ENCODE data around the gene MBOAT2.

- TF ChIP-seq CTCF (conservative IDR thresholded peaks at IDR 0.05 in 1 of 2, IDR thresholded peaks at IDR 0.05 in 1 of 2; ENCODE audit: extremely low read depth in 1 of 2, insufficient read depth in 1 of 2, low read depth in 1 of 2, low read length in 2 of 2) (no peak), EZH2 (IDR thresholded peaks at IDR 0.05; ENCODE audit: borderline replicate concordance, low read length) (no peak)
These were observed 111.4 kb downstream of the MBOAT2 start for GRCh38 chr2:8892111-8892510.
